Heart right ventricle (tissue), 16 donors: ENCODE data around the gene DRAP1. TPM values are rescaled to one million over a fixed set of nuclear protein-coding genes. Genes with fewer than 3 reads are reported as not detected.

Experiments used
- ATAC-seq, 8 donors: fragments of 200-7000 bp; cut with Tn5 transposase; one replicate each; pipeline ENCODE4 v1.9.1; 2020; ENCODE audit warnings: mild to moderate bottlenecking in 8 of 8, moderate library complexity in 8 of 8, moderate number of reproducible peaks in 1 of 8
- DNase-seq, 2 donors: peaks; one replicate each; pipeline ENCODE4 v3.0.0-alpha.2; 2020
- H3K27ac ChIP-seq, 10 donors: fragments of 200-600 bp; sonication (generic) in 2 of 10; one replicate each; pipeline versions ENCODE4 v1.5.0 to v1.8.0; 2020 to 2022; ENCODE audit warnings: mild to moderate bottlenecking in 3 of 10
- H3K27me3 ChIP-seq, 7 donors: fragments of 200-600 bp; one replicate each; pipeline ENCODE4 v1.8.0; 2021 to 2022; ENCODE audit warnings: mild to moderate bottlenecking in 2 of 7
- H3K36me3 ChIP-seq, 9 donors: fragments of 200-600 bp; sonication (generic) in 1 of 9; one replicate each; pipeline versions ENCODE4 v1.5.0 to v1.8.0; 2020 to 2022; ENCODE audit warnings: mild to moderate bottlenecking in 2 of 9
- H3K4me1 ChIP-seq, 9 donors: fragments of 200-600 bp; sonication (generic) in 1 of 9; one replicate each; pipeline versions ENCODE4 v1.5.0 to v1.8.0; 2020 to 2022; ENCODE audit warnings: mild to moderate bottlenecking in 4 of 9
- H3K4me3 ChIP-seq, 10 donors: fragments of 200-600 bp; sonication (generic) in 2 of 10; one replicate each; pipeline versions ENCODE4 v1.5.0 to v1.8.0; 2020 to 2022; ENCODE audit warnings: mild to moderate bottlenecking in 7 of 10, moderate library complexity in 2 of 10
- H3K9me3 ChIP-seq, 11 donors: fragments of 200-600 bp in 10 of 11; sonication (generic) in 2 of 11; one replicate each; pipeline versions ENCODE4 v1.5.0 to v1.8.0; 2013 to 2022; ENCODE audit warnings: mild to moderate bottlenecking in 2 of 11, control low read depth in 1 of 11, moderate library complexity in 1 of 11
- CTCF ChIP-seq, 9 donors: fragments of 200-600 bp; sonication (generic) in 2 of 9; IDR thresholded peaks; one replicate each; pipeline versions ENCODE4 v1.5.0 to v1.8.0; 2021 to 2022; ENCODE audit warnings: antibody characterized with exemption in 9 of 9, mild to moderate bottlenecking in 5 of 9, moderate library complexity in 1 of 9
- WGBS, 2 donors: extraction: QIAGEN DNeasy Blood & Tissue Kit; methylation state at CpG; one replicate each; pipeline ENCODE4 v1.1.7; 2013; ENCODE audit warnings: inconsistent platforms in 1 of 2; 5-methylcytosine and 5-hydroxymethylcytosine counted together
- intact Hi-C, 10 donors: fragments of 100-400 bp; cut with DNase I; formaldehyde crosslinking; loops; one replicate each; pipeline versions ENCODE4 v1.11.1 to v1.14.2; 2022
- long read RNA-seq, 3 donors: library from polyadenylated mRNA; unstranded; transcript quantifications; one replicate each; pipeline ENCODE4 v2.0.0, GENCODE V29; 2020 to 2021
- polyA plus RNA-seq, 2 donors: library from polyadenylated mRNA; stranded (reverse); fragments of 200-250 nt; gene quantifications; one replicate each; pipeline ENCODE4 v1.2.3, GENCODE V29; 2013
- total RNA-seq, 10 donors: library from RNA; stranded (reverse); fragmentation: NEBNext Ultra II Directional in 3 of 10; extraction: Animal tissue kit (Norgen Biotek cat#: 25700) in 3 of 10; gene quantifications; one replicate each; pipeline versions ENCODE4 v1.2.1 to v1.2.4, GENCODE V29; 2021 to 2023
- donor health status: Arrhythmogenic right ventricular cardiomyopathy.
- donor health status: ischemic (EF 13 %, LVEDD 7.1; RV severe dilation, severe dysfunction).
- donor health status: healthy with polysubstance abuse.
- donor health status: DM: no; HTN: yes; CAD: no.
- donor health status: DM: no; HTN: no; CAD: no.
- donor health status: ischemic (EF 25% LVEDD 6.9; RV normal size, moderate dysfunction).
- donor health status: ischemic (EF 25% LVEDD 5.7; RV mildly dilated, moderate dysfunction).
- donor health status: healthy.
- donor health status: DM: yes; HTN: yes; CAD: no.
- donor health status: Ischemic cardiomyopathy.
- donor health status: ischemic (EF 35%, LVEDD 5.7; RV mildly dilated, moderate dysfunction).
- donor health status: nonischemic (EF 11% LVEDD 7.7; RV severe dilation, severe dysfunction).
- donor health status: DM: yes; HTN: yes; CAD: no.
- donor health status: PGD.
- donor health status: ischemic (EF 29% LVEDD 5.4; RV normal size, mild dysfunction).
- donor health status: nonischemic (EF 23%, LVEDD 6.1; RV moderate dilation, normal function).

Gene DRAP1, protein sequence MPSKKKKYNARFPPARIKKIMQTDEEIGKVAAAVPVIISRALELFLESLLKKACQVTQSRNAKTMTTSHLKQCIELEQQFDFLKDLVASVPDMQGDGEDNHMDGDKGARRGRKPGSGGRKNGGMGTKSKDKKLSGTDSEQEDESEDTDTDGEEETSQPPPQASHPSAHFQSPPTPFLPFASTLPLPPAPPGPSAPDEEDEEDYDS
- total RNA-seq (100 to 1,000 TPM in 3 of 10 donors, 10 to 100 TPM in 7; 69.4 to 115 (median 93.8) TPM), polyA plus RNA-seq (100 to 1,000 TPM; 177 to 210 TPM)
- long read RNA-seq, donor 1, transcript DRAP1-201 (7 exons, 989 nt) = major isoform, 100 of 113 reads
- long read RNA-seq, donor 1, transcript DRAP1-209 (4 exons, 453 nt) = minor isoform, 5 of 113 reads
- long read RNA-seq, donor 1, partial matches to known transcripts = 2 of 113 reads
- long read RNA-seq, donor 1, other reads (novel, unspliced or antisense) = 4 of 113 reads
- long read RNA-seq, donor 2, transcript DRAP1-201 (7 exons, 989 nt) = major isoform, 84 of 100 reads
- long read RNA-seq, donor 2, transcript DRAP1-209 (4 exons, 453 nt) = minor isoform, 8 of 100 reads
- long read RNA-seq, donor 2, partial matches to known transcripts = 1 of 100 reads
- long read RNA-seq, donor 2, other reads (novel, unspliced or antisense) = 2 of 100 reads
- long read RNA-seq, donor 3, transcript DRAP1-201 (7 exons, 989 nt) = major isoform, 7 of 7 reads
- long read RNA-seq, donor 3, partial matches to known transcripts = 0 of 7 reads
- long read RNA-seq, donor 3, other reads (novel, unspliced or antisense) = 0 of 7 reads

DNA sequence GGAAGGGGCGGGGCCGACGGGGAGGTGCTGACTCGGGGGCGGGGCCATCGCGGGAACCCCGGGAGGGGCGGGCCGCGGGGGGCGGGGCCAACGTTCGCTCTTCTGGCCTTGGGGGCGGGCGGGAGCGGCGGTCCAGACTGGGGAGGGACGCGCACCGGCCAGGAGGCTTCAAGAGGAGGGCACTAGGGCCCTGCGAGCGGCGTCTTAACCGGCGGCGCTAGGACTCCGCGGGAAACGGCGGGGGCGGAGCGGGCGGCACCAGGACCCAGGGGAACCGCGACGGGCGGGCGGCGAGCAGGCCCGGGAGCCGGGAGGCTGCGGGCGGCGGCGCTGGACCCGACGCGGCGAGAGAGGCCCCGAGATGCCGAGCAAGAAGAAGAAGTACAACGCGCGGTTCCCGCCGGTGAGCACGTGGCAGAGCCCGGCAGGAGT lies at the start of gene DRAP1:
Gene DRAP1, plus strand, starts transcription at position 286 of the 432 bp plus-strand sequence. Its CDS starts 76 bp downstream, at position 362.
- intact Hi-C loops = loop anchor here in 5 of 10 donors (1.0 to 5.0 kb wide), 8 partner anchors 28 to 347 kb away; partner anchors contain the start of genes SART1 (in 5 of the 5), FIBP (in 4 of the 5), CCDC85B (in 1 of the 5) and FAM89B (in 1 of the 5)
- Histone ChIP-seq H3K9me3 (no peaks in the 10 kb centered on the region), H3K36me3 (peaks cover 0 to 41% (median 4%) of the 10 kb centered on the region in 9 donors), H3K4me3 (peak within 1 kb of the TSS; percentile 81 to 100 (median 98)), H3K27me3 (no peaks in the 10 kb centered on the region), H3K27ac (peak within 1 kb of the TSS; percentile 95 to 99 (median 97)), H3K4me1 (peaks cover 36 to 60% (median 53%) of the 10 kb centered on the region in 9 donors)
- DNase-seq = peak; percentile 98 to 100
- TF ChIP-seq CTCF (IDR thresholded peaks at IDR 0.05) = peak in 1 of 9 donors; percentile 19
- WGBS, 2 donors = 1 to 2% methylated on average over 36 to 56 of the region's 59 CpGs
- peak; percentile 91 to 98 (median 95) for ATAC-seq

DNA sequence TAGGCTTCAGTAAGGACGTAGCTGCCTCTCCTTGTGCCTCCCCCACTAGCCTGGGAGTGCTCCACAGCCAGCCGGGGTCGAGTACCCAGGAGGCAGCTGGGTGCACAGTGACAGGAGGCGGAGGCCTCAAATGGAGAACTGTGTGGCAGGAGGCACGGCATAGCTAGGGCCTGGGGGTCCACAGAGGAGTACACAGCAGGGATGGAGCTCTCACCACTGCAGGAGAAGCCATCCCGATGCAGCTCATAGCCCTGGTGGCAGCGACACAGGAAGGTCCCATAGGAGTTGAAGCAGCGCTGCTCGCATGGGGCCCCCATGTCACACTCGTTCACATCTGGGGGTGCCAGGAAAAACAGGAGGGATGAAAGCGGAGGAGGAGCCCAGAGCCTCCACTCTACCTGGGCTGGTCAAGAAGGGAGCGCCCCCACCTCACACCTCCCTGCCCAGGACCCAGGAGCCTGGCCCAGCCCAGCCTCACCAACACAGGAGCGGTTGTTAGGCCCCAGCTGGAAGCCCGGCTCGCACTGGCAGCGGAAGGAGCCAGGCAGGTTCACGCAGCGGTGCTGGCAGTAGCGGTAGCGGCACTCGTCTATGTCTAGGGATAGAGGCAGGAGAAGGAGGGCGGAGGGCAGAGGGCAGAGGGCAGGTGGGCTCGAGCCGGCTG lies 49.5 kb upstream of the DRAP1 start:
- Histone ChIP-seq H3K27me3 (no peaks in the 10 kb centered on the region), H3K9me3 (no peaks in the 10 kb centered on the region), H3K4me1 (peaks cover 16 to 44% (median 29%) of the 10 kb centered on the region in 9 donors), H3K27ac (peak overlapping the region in 5 of 10 donors; percentile 28 to 97 (median 96)), H3K36me3 (peaks cover 0 to 63% (median 40%) of the 10 kb centered on the region in 9 donors), H3K4me3 (no peak overlapping the region)
- intact Hi-C loops = no loop called here
- DNase-seq (no peak), ATAC-seq (no peak)
- TF ChIP-seq CTCF (IDR thresholded peaks at IDR 0.05) = no peak
- WGBS, 2 donors = 84 to 86% methylated on average over 24 of the region's 24 CpGs

DNA sequence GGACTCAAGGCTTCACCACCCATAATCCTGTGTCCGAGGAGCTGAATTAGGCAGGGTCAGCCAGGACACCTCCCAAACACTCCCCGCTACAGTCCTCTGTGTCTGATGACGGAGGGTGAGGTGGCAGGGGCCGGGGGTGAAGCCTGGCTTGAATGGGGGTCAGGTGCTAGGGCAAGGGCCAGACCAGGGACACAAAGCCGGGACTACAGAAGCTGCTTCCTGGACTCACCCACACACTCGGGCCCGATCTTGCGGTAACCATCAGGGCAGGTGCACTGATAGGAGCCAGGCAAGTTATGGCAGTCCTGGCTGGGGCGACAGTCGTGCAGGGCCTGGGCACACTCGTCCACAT lies 48.9 kb upstream of the DRAP1 start:
- intact Hi-C loops = no loop called here
- no peaks in the 10 kb centered on the region for H3K9me3 ChIP-seq
- DNase-seq = no peak
- H3K4me1 ChIP-seq = peaks cover 16 to 44% (median 29%) of the 10 kb centered on the region in 9 donors
- H3K36me3 ChIP-seq = peaks cover 0 to 58% (median 35%) of the 10 kb centered on the region in 9 donors
- no peaks in the 10 kb centered on the region for H3K27me3 ChIP-seq
- no peak for TF ChIP-seq CTCF (IDR thresholded peaks at IDR 0.05)
- 63 to 71% methylated on average over 11 of the region's 11 CpGs for WGBS, 2 donors
- H3K4me3 ChIP-seq = peak overlapping the region in 3 of 10 donors; percentile 65 to 72 (median 68)
- no peak for ATAC-seq
- H3K27ac ChIP-seq = peak overlapping the region in 8 of 10 donors; percentile 28 to 97 (median 96)
